ENCODE results near the gene KHDRBS2.

The KHDRBS2 gene

GRCh38 chr6:61949971-61950370 lies 336.1 kb downstream of the KHDRBS2 start:
- DNase-seq (no peak), ATAC-seq (replicated peaks) (no peak)
- Mint-ChIP-seq H3K36me3 (ENCODE audit: insufficient read depth) (no peaks in the 10 kb centered on the region), H3K27ac (no peak overlapping the region), H3K9me3 (peaks cover 3 to 5% of the 10 kb centered on the region in 2 donors), H3K27me3 (no peaks in the 10 kb centered on the region), H3K4me3 (no peak overlapping the region), H3K4me1 (ENCODE audit: low read depth in 2 of 2) (no peaks in the 10 kb centered on the region)

GRCh38 chr6:61949161-61949560 lies 336.9 kb downstream of the KHDRBS2 start:
- no peaks in the 10 kb centered on the region for H3K4me1 Mint-ChIP-seq (ENCODE audit: low read depth in 2 of 2)
- no peaks in the 10 kb centered on the region for H3K27me3 Mint-ChIP-seq

GRCh38 chr6:61947311-61947947 lies 338.6 kb downstream of the KHDRBS2 start:
- Mint-ChIP-seq H3K27me3 (no peaks in the 10 kb centered on the region), H3K4me1 (ENCODE audit: low read depth in 2 of 2) (no peaks in the 10 kb centered on the region), H3K4me3 (no peak overlapping the region), H3K9me3 (peaks cover 9 to 26% of the 10 kb centered on the region in 2 donors), H3K27ac (no peak overlapping the region), H3K36me3 (ENCODE audit: insufficient read depth) (no peaks in the 10 kb centered on the region)
- DNase-seq (no peak), ATAC-seq (replicated peaks) (no peak)

More at GRCh38 chr6:61949161-61949560, 336.9 kb downstream of the KHDRBS2 start:
- Mint-ChIP-seq H3K36me3 (ENCODE audit: insufficient read depth) (no peaks in the 10 kb centered on the region), H3K4me3 (no peak overlapping the region), H3K27ac (no peak overlapping the region), H3K9me3 (peaks cover 6 to 10% of the 10 kb centered on the region in 2 donors)
- no peak for DNase-seq
- ATAC-seq (replicated peaks), result no peak

GRCh38 chr6:61940919-61941318 lies 345.1 kb downstream of the KHDRBS2 start:
- no peaks in the 10 kb centered on the region for H3K4me1 Mint-ChIP-seq (ENCODE audit: low read depth in 2 of 2)

GRCh38 chr6:61935242-61935846 lies 350.7 kb downstream of the KHDRBS2 start:
- no peaks in the 10 kb centered on the region for H3K36me3 Mint-ChIP-seq (ENCODE audit: insufficient read depth)
- no peak for DNase-seq
- H3K4me3 Mint-ChIP-seq, result no peak overlapping the region
- H3K9me3 Mint-ChIP-seq, result peaks cover 5 to 25% of the 10 kb centered on the region in 2 donors
- H3K27ac Mint-ChIP-seq, result no peak overlapping the region
- H3K27me3 Mint-ChIP-seq, result no peaks in the 10 kb centered on the region
- no peak for ATAC-seq (replicated peaks)
- no peaks in the 10 kb centered on the region for H3K4me1 Mint-ChIP-seq (ENCODE audit: low read depth in 2 of 2)

More at GRCh38 chr6:61940919-61941318, 345.1 kb downstream of the KHDRBS2 start:
- DNase-seq (no peak), ATAC-seq (replicated peaks) (no peak)
- Mint-ChIP-seq H3K4me3 (no peak overlapping the region), H3K9me3 (peaks cover 13 to 45% of the 10 kb centered on the region in 2 donors), H3K27me3 (no peaks in the 10 kb centered on the region), H3K36me3 (ENCODE audit: insufficient read depth) (no peaks in the 10 kb centered on the region), H3K27ac (no peak overlapping the region)

GRCh38 chr6:61909486-61909885 lies 376.5 kb downstream of the KHDRBS2 start:
- DNase-seq (no peak), ATAC-seq (replicated peaks) (no peak)
- no peaks in the 10 kb centered on the region for H3K36me3 Mint-ChIP-seq (ENCODE audit: insufficient read depth)
- H3K9me3 Mint-ChIP-seq, result peaks cover 10 to 17% of the 10 kb centered on the region in 2 donors
- no peak overlapping the region for H3K27ac Mint-ChIP-seq
- no peaks in the 10 kb centered on the region for H3K27me3 Mint-ChIP-seq
- H3K4me3 Mint-ChIP-seq, result no peak overlapping the region
- no peaks in the 10 kb centered on the region for H3K4me1 Mint-ChIP-seq (ENCODE audit: low read depth in 2 of 2)

- no peaks in the 10 kb centered on the region for H3K4me1 Mint-ChIP-seq (ENCODE audit: low read depth in 2 of 2)
Measured at GRCh38 chr6:61901748-61902147, 384.3 kb downstream of the KHDRBS2 start.

GRCh38 chr6:61894536-61894935 lies 391.5 kb downstream of the KHDRBS2 start:
- DNase-seq (no peak), ATAC-seq (replicated peaks) (no peak)
- H3K9me3 Mint-ChIP-seq, result peaks cover 9 to 17% of the 10 kb centered on the region in 2 donors
- no peak overlapping the region for H3K4me3 Mint-ChIP-seq
- H3K36me3 Mint-ChIP-seq (ENCODE audit: insufficient read depth), result no peaks in the 10 kb centered on the region
- no peak overlapping the region for H3K27ac Mint-ChIP-seq
- no peaks in the 10 kb centered on the region for H3K4me1 Mint-ChIP-seq (ENCODE audit: low read depth in 2 of 2)
- no peaks in the 10 kb centered on the region for H3K27me3 Mint-ChIP-seq

More at GRCh38 chr6:61901748-61902147, 384.3 kb downstream of the KHDRBS2 start:
- peaks cover 7 to 18% of the 10 kb centered on the region in 2 donors for H3K9me3 Mint-ChIP-seq
- DNase-seq (no peak), ATAC-seq (replicated peaks) (no peak)
- no peak overlapping the region for H3K4me3 Mint-ChIP-seq
- no peaks in the 10 kb centered on the region for H3K36me3 Mint-ChIP-seq (ENCODE audit: insufficient read depth)
- H3K27ac Mint-ChIP-seq, result no peak overlapping the region
- H3K27me3 Mint-ChIP-seq, result no peaks in the 10 kb centered on the region

- Mint-ChIP-seq H3K4me3 (no peak overlapping the region), H3K9me3 (peaks cover 12 to 27% of the 10 kb centered on the region in 2 donors), H3K36me3 (ENCODE audit: insufficient read depth) (no peaks in the 10 kb centered on the region), H3K4me1 (ENCODE audit: low read depth in 2 of 2) (no peaks in the 10 kb centered on the region), H3K27me3 (no peaks in the 10 kb centered on the region), H3K27ac (no peak overlapping the region)
- DNase-seq (no peak), ATAC-seq (replicated peaks) (no peak)
Measured at GRCh38 chr6:61887423-61887822, 398.6 kb downstream of the KHDRBS2 start.

- no peak for DNase-seq
- H3K4me3 Mint-ChIP-seq, result no peak overlapping the region
- no peaks in the 10 kb centered on the region for H3K4me1 Mint-ChIP-seq (ENCODE audit: low read depth in 2 of 2)
- no peak for ATAC-seq (replicated peaks)
- no peak overlapping the region for H3K27ac Mint-ChIP-seq
- H3K27me3 Mint-ChIP-seq, result no peaks in the 10 kb centered on the region
- no peaks in the 10 kb centered on the region for H3K36me3 Mint-ChIP-seq (ENCODE audit: insufficient read depth)
- peaks cover 12 to 27% of the 10 kb centered on the region in 2 donors for H3K9me3 Mint-ChIP-seq
Measured at GRCh38 chr6:61886608-61887259, 399.3 kb downstream of the KHDRBS2 start.

- peaks cover 9 to 36% of the 10 kb centered on the region in 2 donors for H3K9me3 Mint-ChIP-seq
- H3K4me3 Mint-ChIP-seq, result no peak overlapping the region
- H3K4me1 Mint-ChIP-seq (ENCODE audit: low read depth in 2 of 2), result no peaks in the 10 kb centered on the region
- no peak overlapping the region for H3K27ac Mint-ChIP-seq
- no peaks in the 10 kb centered on the region for H3K36me3 Mint-ChIP-seq (ENCODE audit: insufficient read depth)
- no peaks in the 10 kb centered on the region for H3K27me3 Mint-ChIP-seq
- ATAC-seq (replicated peaks) (no peak), DNase-seq (no peak)
Measured at GRCh38 chr6:61869632-61870400, 416.2 kb downstream of the KHDRBS2 start.

GRCh38 chr6:61868507-61869080 lies 417.4 kb downstream of the KHDRBS2 start:
- ATAC-seq (replicated peaks) (no peak), DNase-seq (no peak)
- Mint-ChIP-seq H3K27me3 (no peaks in the 10 kb centered on the region), H3K4me3 (no peak overlapping the region), H3K36me3 (ENCODE audit: insufficient read depth) (no peaks in the 10 kb centered on the region), H3K9me3 (peaks cover 12 to 48% of the 10 kb centered on the region in 2 donors), H3K4me1 (ENCODE audit: low read depth in 2 of 2) (no peaks in the 10 kb centered on the region), H3K27ac (no peak overlapping the region)

- no peak overlapping the region for H3K4me3 Mint-ChIP-seq
Measured at GRCh38 chr6:61867635-61868034, 418.4 kb downstream of the KHDRBS2 start.

More at GRCh38 chr6:61867635-61868034, 418.4 kb downstream of the KHDRBS2 start:
- no peak for ATAC-seq (replicated peaks)
- Mint-ChIP-seq H3K27me3 (no peaks in the 10 kb centered on the region), H3K36me3 (ENCODE audit: insufficient read depth) (no peaks in the 10 kb centered on the region), H3K27ac (no peak overlapping the region), H3K4me1 (ENCODE audit: low read depth in 2 of 2) (no peaks in the 10 kb centered on the region), H3K9me3 (peaks cover 16 to 57% of the 10 kb centered on the region in 2 donors)
- DNase-seq, result no peak
